ENCODE data around the gene POU2F3. TPM values are rescaled to one million over a fixed set of nuclear protein-coding genes. Genes with fewer than 3 reads are reported as not detected.

The POU2F3 gene
- total and polyA plus RNA-seq, 2 of the 4 experiments (the other 2 are of a cell fraction): under 0.01 to 0.09 TPM

GRCh38 chr11:120220747-120221037 lies 19.2 kb upstream of the POU2F3 start:
- DNase-seq (no peak), ATAC-seq (ENCODE audit: low read depth) (no peak)
- ChIA-PET CTCF (no interaction called here), POLR2A (ENCODE audit: unreplicated experiment) (no interaction called here)
- Histone ChIP-seq H3K56ac (ENCODE audit: extremely low read depth, insufficient read depth, low read length) (no peak overlapping the region), H2AK5ac (ENCODE audit: low read depth, low read length) (no peak overlapping the region), H3K14ac (replicated peaks; ENCODE audit: low read depth, low read length) (no peak overlapping the region), H2BK5ac (ENCODE audit: low read depth, low read length, poor library complexity, severe bottlenecking) (no peak overlapping the region), H3K27me3 (ENCODE audit: control insufficient read depth, insufficient read depth, low read length) (no peaks in the 10 kb centered on the region), H4K8ac (ENCODE audit: low read depth in 2 of 2, low read length in 2 of 2) (no peak overlapping the region), H3K23ac (ENCODE audit: low read depth, low read length) (no peak overlapping the region), H2AK9ac (replicated peaks; ENCODE audit: low read depth, low read length, poor library complexity) (no peak overlapping the region), H3K4me1 (ENCODE audit: control insufficient read depth, insufficient read depth, low read length) (peaks cover 20% of the 10 kb centered on the region), H2BK20ac (ENCODE audit: low read depth, low read length) (no peak overlapping the region), H2AFZ (replicated peaks; ENCODE audit: low read length, poor library complexity) (no peak overlapping the region), H3K9me3 (ENCODE audit: control insufficient read depth, insufficient read depth, low read length) (no peaks in the 10 kb centered on the region), H3K9me1 (ENCODE audit: insufficient read depth, low read length) (peaks cover 36% of the 10 kb centered on the region), H3K9ac (ENCODE audit: low read depth, low read length) (no peak overlapping the region), H2BK15ac (ENCODE audit: low read depth, low read length) (no peak overlapping the region), H4K20me1 (ENCODE audit: insufficient read depth, low read length) (peaks cover 15% of the 10 kb centered on the region), H4K5ac (ENCODE audit: low read depth, low read length) (no peak overlapping the region), H3K4me3 (ENCODE audit: insufficient read depth, low read depth, low read length) (no peak overlapping the region), H3K27ac (ENCODE audit: insufficient read depth, low read length) (no peak overlapping the region), H3K18ac (ENCODE audit: low read depth, low read length) (no peak overlapping the region), H3K79me1 (ENCODE audit: low read depth in 1 of 2, low read length in 2 of 2) (peaks cover 3 to 44% of the 10 kb centered on the region in 2 experiments; a peak in 2 of 4 replicates), H3K4me2 (ENCODE audit: low read depth, low read length) (no peak overlapping the region), H2BK120ac (ENCODE audit: low read depth, low read length) (no peak overlapping the region), H4K91ac (ENCODE audit: insufficient read depth, low read depth, low read length) (no peak overlapping the region), H3K36me3 (ENCODE audit: control insufficient read depth, insufficient read depth, low read length) (no peaks in the 10 kb centered on the region), H3K4ac (ENCODE audit: low read depth, low read length) (no peak overlapping the region)
- dilution Hi-C loops (cut with HindIII; ENCODE audit: low sequenced_read_pairs, unreplicated experiment) (no loop called here), intact Hi-C loops (cut with micrococcal nuclease) (no loop called here), in situ Hi-C loops (cut with MboI; ENCODE audit: low sequenced_read_pairs) (no loop called here)
- BruUV-seq (replicated peaks): no TSS peak
- no peak for TF ChIP-seq CEBPB (IDR thresholded peaks at IDR 0.05; ENCODE audit: low read depth, low read length)
- no peak for TF ChIP-seq CHD1 (IDR thresholded peaks at IDR 0.05; ENCODE audit: low read depth, low read length)
- TF ChIP-seq RAD21 (IDR thresholded peaks at IDR 0.05; ENCODE audit: low read length): no peak
- no peak for TF ChIP-seq POLR2A (IDR thresholded peaks at IDR 0.05; ENCODE audit: low read depth, low read length)
- TF ChIP-seq FOS (IDR thresholded peaks at IDR 0.05; ENCODE audit: low read depth, low read length): no peak
- TF ChIP-seq RCOR1 (IDR thresholded peaks at IDR 0.05; ENCODE audit: insufficient replicate concordance, low read length): no peak
- no peak for TF ChIP-seq MAZ (IDR thresholded peaks at IDR 0.05; ENCODE audit: borderline replicate concordance, low read depth, low read length)
- TF ChIP-seq NFE2L2 (IDR thresholded peaks at IDR 0.05; ENCODE audit: low read depth, low read length): no peak
- TF ChIP-seq BHLHE40 (IDR thresholded peaks at IDR 0.05; ENCODE audit: low read depth, low read length): no peak
- no peak for TF ChIP-seq CTCF (conservative IDR thresholded peaks at IDR 0.05; ENCODE audit: low read depth, low read length)
- no peak for TF ChIP-seq SMC3 (IDR thresholded peaks at IDR 0.05; ENCODE audit: low read depth, low read length)
- no peak for TF ChIP-seq USF2 (IDR thresholded peaks at IDR 0.05; ENCODE audit: low read depth, low read length)
- TF ChIP-seq RFX5 (IDR thresholded peaks at IDR 0.05; ENCODE audit: low read depth, low read length): no peak
- TF ChIP-seq MXI1 (IDR thresholded peaks at IDR 0.05; ENCODE audit: borderline replicate concordance, low read depth, low read length): no peak
- TF ChIP-seq ELK1 (IDR thresholded peaks at IDR 0.05; ENCODE audit: borderline replicate concordance, low read depth, low read length): no peak
- no peak for TF ChIP-seq MAFK (IDR thresholded peaks at IDR 0.05; ENCODE audit: low read depth, low read length)
- no CpG with 5 or more reads among the region's 4 CpGs for WGBS, 2 experiments (ENCODE audit: extremely low coverage in 2 of 2, insufficient read length in 1 of 2)
